SIG-M5 (cell line): ENCODE data around the gene EPHA4.

Experiments used
- DNase-seq: peaks from one replicate; lab custom pipeline; 2025; lab: John Stamatoyannopoulos, UW

Gene EPHA4

GRCh38 chr2:221571551-221572218 is 419 bp downstream of the EPHA4 start:
- no peak for DNase-seq

GRCh38 chr2:221571025-221571550 is 1.0 kb downstream of the EPHA4 start:
- no peak for DNase-seq

- DNase-seq = no peak
Observed at GRCh38 chr2:221570321-221570935, 1.7 kb downstream of the EPHA4 start.

DNA sequence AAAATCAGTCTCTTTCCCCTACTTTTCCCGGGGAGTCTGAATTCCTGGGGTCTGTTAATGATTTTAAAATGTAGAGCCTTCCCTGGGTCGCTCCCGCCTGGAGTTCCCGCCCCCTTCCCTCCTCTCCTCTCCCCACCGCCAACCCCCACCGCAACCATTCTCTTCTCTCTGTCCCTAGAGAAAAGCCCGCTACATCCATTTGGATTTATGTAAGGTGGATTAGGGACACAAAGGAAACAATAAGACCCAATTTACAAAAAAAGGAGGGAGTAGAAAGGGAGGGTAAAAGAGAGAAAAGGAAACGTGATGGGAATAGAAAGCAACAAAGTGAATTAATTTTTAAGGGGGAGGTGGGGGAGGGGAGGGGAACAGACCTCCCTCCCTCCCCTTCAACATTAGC is 2.2 kb downstream of the EPHA4 start:
- no peak for DNase-seq

DNA sequence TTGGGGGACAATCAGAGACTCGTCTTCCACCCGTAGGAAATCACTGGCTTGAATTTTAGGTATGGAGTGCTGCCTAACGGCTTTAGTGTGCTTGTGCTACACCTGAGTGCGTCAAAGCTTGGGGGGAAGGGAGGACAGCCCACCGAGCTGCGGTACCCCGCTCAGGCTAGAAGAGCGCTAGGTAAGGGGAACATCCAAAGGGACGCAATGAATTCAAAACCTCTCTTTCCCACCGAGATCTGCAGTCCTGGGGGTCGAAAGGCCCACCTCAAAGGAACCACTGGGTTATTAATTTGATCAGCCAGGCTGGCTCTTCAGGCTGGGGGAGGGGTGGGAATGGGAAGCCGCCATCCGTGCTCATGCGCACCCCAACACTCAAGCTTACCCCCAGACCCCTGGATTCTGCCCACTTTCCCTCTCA is 2.7 kb downstream of the EPHA4 start:
- DNase-seq = no peak

DNA sequence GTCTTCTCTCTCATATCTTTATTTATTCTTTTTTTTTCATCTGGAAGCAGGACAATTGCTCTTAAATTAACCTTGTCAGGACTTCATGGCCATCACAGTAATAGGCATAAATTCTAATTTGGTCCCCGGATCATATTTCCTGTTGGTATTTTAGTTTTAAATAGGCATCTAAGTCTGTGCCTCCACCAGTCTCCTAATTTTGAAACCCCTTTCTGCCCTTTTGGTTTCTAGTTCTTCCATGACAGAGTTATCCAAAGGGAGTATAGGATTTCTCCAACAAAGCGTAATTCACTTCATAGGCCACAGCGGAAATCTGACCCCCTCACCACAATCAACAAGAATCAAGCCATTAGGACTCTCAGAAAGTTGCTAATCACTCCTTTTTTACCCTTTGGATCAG is 3.8 kb downstream of the EPHA4 start:
- DNase-seq = no peak

DNA sequence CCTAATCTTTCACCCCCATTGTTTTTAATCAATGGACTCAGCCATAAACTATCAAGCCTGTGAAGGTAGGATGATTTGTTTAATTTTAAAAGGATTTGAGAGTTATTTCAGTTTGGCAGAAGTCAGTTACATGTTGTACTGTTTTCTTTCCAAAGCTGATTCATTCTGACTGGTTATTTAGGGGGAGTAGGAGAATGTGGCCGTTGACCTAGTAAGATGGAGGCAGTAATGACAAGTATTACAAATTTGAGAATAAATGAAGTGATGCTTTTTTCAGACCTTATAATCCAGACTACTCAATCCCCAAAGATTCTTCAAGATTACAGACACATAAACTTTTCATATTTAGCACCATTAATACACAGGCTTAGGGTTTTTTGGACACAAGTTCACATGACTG is 4.3 kb downstream of the EPHA4 start:
- DNase-seq = no peak

DNA sequence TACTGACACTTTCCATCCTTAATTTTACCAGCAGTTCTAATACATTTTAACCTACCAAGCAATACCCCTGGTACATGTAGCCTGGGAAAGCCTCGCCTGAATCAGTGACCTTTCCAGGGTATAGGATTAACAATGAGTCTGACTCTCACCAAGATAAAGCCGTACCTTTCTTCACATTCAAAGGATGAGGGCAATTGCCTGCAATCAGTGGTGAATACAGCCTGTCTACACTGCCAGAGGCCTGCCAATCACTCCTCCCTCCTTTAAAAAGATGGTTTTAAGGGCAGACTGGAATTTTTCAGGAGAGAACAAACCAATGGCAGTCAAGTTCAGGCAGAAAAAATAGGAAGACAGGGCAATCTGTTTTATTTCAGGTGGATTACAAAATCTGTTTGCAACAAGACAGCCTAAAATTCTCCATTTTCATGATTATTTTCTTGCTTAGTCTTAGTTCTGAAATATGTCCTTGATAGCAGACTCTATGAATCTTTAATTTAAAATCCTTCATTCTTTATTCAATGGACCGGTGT is 4.8 kb downstream of the EPHA4 start:
- no peak for DNase-seq

GRCh38 chr2:221563270-221563985 is 8.7 kb downstream of the EPHA4 start:
- DNase-seq = no peak

DNA sequence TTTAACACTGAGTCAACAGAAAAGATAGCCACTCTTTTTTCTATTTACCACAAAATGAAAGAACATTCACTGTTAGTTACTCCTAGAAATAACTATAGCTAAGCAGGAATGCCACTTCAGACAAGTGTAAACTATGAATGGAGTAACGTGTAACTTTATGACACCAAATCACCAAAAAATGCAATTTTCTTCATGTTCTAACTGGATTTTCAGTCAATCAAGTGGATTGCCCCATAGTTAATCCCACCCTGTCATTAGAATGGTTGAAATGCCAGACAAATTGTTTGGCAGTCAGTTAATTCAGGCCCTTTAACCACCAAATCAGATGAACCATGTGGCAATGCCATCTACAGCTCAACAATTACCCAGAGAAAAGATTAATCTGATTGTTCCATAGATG is 9.9 kb downstream of the EPHA4 start:
- no peak for DNase-seq

- DNase-seq = no peak
Observed at GRCh38 chr2:221561770-221562169, 10.3 kb downstream of the EPHA4 start.

DNA sequence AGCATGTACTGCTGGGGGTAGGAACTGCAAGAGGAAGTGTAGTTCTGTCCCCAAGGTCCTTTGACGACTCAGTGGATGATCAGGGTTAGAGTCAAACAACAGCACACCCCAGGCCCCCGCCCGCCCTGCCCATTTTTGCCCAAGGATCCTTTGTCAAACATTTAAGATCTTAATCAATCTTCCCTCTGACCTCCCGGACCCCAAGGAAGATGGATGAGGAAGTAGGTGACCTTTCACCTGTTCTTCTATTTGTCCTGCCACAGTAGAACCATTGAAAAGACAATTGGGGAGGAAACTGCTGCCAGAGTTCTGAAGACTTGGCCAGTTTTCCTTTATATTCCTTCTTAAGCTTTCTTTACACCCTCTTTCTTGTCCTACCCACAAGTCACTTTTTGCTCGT is 12.1 kb downstream of the EPHA4 start:
- no peak for DNase-seq

DNA sequence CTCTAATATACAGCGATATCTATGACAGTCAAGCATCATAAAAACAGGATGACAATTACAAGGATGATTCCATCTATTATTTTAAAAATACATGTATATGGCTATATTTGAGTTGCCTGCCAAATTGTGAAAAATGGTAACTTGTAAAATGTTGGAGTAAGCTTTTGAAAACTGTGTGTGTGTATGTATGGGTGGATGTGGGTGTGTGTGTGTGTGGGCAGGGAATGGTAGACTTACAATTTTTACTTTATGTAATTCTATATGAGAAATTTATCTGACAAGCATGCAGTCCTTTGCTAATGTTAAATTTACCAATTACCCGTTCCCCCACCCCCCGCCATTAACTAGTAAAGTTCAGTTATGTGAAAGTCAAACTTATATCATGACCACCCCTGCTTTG is 14.0 kb downstream of the EPHA4 start:
- no peak for DNase-seq

DNA sequence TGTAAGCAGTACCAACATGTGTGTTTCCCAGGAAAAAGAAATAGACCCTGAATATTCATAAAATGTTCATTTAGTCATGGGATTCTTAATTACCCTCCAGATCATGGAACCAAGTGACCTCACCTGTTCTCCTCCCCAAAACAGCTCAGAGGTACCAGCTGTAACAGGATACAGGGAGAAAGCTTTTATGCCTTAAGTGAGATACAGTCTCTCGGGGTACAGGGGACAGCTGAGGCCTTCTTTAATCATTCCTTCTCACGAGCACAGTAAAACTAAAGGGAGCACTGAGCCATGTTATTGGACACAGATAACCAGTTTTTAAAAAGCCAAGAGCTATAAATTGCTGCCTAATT is 16.6 kb downstream of the EPHA4 start:
- no peak for DNase-seq

GRCh38 chr2:221554769-221555493 is 17.2 kb downstream of the EPHA4 start:
- no peak for DNase-seq

DNA sequence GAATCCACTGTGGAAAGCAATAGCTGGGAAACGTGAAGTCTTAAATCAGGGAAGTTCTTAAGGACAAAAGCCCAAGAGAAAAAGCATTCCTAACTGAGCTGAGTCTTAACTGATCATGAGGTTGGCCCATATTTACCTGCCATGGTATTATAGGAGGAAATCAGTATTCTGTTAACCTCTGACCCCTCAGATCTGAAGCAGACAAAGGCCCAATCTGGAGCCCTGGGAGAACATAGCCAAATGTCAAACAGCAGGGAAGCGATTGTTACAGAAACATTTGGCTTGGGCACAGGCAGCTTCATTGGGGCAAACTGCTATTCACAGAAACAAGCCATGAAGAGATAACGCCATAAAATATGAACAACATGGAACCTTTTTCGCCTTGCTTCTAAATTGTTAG is 18.8 kb downstream of the EPHA4 start:
- DNase-seq = no peak

- DNase-seq = no peak
Observed at GRCh38 chr2:221552291-221552690, 19.8 kb downstream of the EPHA4 start.

DNA sequence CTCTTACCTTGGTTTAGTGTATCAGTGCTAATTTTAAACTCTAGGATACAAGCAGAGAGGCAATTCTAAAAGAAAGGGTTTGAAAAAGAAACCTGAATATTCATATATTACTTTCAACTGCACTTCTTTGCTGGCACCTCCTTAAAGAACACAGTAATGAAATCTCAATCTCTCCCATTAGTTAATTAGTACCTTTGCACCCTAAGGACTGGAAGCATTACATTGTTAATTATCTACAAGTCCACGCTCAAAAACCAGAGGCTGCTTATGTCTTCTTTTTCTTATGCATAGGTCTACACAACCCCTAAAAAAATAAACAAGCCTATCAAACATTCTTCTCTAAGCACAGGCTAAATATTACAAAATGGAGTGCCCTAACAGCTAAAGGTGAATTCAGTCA is 20.2 kb downstream of the EPHA4 start:
- DNase-seq = no peak

GRCh38 chr2:221549143-221549542 is 23.0 kb downstream of the EPHA4 start:
- DNase-seq = no peak

DNA sequence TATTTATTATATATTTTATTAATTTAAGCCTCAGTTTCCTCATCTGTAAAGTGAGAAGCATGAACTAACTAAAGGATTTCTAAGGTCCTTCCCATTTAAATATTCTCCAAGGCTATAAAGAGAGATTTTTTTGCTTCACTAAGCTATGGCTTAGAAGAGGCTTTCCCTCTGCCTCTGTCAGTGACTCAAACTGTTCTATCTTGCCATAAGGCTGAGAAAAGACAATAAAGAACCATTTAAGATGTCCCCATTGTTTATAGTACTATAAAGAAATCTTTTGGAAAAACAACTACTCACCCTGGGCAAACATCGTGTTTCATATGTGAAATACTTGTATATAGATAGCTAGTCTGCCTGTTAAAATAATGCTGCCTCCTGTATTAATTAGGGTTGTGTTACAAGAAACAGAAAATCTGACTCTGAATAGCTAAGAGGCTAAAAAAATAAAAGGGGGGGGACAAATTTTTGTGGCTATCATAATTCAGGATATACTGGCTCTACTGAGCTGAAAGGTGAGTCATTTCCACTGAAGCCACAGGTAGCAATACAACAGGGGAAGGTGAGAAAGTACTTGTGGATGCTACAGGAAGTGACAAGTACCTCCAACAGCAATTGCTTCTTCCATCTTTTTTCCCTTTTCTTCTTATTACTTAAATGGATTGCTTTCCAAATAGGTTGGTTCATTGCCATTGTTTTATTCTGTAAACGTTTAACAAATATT is 25.4 kb downstream of the EPHA4 start:
- no peak for DNase-seq

DNA sequence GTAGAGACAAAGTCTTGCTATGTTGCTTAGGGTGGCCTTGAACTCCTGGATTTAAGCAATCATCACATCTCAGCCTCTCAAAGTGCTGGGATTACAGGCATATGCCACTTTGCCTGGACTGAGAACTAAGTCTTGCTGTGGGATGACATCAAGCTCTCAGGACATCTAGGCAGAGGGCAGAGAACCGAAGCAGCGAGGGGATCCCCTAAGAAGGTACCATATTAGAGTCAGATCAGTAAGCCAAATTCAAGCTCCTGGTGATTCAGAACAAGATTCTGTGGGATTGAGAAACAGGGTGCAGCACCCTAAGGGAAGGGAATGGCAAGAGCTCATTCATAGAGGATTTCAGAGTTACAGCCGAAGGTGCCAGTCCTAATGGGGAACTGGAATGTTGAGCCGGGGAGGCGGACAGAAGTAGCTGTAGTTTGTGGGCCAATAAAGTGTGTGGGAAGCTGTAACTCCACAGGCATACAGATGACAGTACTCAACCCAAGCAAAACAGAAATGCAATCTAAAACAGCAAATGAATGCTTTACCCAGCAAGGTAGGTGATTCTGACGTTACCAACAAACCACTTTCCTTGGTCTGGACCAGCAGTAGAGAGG is 30.9 kb downstream of the EPHA4 start:
- no peak for DNase-seq
